Suppressor macrophage (primary cell): ENCODE data around the gene FOXO6.

ENCODE experiments used
- DNase-seq, 4 experiments: peaks; one replicate each; pipeline ENCODE4 v3.0.0-alpha.2; 2020 to 2022

Gene FOXO6

GRCh38 chr1:41411229-41411628 is 50.0 kb downstream of the FOXO6 start:
- no peak for DNase-seq

GRCh38 chr1:41412748-41413147 is 51.5 kb downstream of the FOXO6 start:
- no peak for DNase-seq

- no peak for DNase-seq
These were observed 52.6 kb downstream of the FOXO6 start for GRCh38 chr1:41413748-41414281.

DNA sequence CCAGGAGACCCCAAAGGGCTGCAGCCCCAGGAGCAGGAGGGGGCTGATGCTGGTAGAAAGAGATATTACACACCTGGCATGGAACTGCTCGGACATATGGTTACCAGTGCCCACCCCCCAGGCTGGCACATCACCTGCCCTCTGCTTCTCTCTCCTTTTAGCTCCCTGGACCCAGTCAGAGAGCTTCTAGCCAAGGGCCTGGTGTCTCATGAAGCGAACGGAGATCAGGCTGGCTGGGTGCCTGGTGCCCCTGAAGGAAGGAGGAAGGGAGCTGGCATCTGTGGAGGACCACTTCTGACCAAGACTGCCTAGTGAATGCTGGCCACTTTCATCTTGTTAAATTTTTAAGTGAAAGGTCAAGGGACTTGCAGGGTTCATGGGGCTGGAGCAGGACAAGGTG is 53.1 kb downstream of the FOXO6 start:
- no peak for DNase-seq

DNA sequence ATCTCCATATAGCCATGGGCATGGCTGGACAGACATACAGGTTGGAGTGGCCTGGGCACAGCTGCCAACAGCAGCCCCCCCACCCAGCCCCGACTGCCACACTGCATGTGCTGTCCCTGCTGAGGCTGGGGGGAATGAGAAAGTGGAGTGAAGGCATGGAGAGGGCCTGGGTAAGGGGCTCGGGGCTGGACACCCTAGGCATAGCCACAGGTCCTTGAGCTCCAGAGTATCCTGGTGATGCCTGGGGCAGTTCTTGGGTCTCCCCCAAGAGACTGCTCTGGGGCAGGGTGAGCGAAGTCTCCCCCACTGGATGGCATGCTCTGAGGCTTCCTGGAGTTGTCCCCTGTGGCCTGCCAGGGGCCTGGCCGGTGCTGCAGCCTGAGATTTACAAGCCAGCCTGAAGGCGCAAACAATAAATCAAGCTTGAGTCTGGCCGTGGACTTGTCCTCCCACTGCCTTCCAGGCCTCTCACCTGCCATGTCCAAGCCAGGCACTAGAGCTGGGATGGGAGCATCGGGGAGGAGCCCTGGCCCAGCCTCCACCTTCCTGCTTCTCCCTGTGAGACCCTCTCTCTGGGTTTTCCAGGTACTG is 53.6 kb downstream of the FOXO6 start:
- no peak for DNase-seq

DNA sequence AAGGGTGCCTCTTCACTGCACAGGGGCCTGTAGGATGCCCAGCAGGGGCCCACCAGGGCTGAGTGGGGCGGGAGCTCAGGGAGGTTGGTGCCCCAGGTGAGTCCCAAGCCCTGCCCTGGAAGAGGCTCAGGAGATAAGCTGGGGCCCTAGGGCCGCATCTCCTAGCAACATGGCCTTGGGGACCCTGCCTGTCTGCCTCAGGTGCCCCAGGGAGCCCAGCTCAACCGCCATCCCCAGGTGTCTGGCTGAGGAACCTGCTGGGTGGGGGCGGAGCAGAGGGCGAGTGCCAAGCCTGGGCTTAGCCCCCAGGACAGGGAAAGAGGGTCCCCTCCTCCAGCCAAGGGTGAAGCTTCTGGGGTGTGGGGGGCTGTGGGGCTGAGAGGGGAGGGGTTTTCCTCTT is 54.8 kb downstream of the FOXO6 start:
- DNase-seq: no peak

DNA sequence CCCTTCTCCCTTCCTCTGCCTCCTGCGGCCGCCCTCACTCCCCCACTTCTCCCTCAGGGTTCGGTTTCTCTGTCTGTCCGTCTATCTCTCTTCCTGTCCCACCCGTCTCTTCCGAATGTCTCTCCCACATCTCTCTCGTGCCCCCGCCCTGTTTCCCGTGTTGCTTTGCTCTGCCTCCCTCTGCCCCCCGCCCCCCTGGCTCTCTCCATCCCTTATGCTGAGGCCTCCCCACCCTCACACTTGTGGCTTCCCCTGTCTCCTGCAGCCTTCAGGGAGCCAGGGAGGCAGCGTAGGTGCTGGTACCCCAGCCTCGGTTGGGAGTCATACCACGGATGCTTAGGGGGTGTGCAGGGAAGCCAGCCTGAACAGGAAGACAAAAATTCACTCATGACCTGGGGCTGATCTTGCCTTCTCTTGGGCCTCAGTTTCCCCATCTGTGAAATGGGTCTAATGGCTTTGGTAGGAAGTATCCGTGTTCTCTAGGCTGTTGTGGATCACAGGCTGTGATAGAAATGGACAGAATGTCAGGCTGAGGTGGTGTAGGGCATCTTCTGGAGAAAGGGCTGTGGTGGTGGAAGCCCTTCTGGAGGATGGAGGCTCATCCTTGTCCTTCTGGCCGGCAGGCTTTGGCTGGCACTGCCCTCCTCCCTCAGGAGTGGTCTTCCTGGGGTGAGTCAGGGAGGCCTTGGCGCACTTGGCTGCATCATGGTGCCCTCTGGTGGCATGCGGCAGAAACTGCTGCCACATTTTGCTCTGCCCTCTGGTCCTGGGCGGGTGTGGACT is 55.5 kb downstream of the FOXO6 start:
- peak; percentile 71 to 81 (median 76) for DNase-seq

DNA sequence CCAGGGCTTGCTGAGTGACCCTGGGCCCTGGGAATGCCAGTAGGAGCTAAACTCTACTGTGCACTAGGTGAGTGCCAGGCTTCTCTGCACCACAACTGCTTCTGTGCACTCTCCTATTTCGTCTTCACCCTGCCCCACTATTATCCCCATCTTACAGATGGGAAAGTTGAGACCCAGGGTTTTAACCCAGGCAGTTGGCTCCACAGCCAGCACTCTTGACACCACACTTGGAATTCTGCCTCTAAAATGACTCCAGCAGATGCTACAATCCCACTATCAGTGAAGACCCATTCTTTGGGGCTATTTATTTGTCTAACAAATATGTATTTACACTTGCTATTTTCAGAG is 56.1 kb downstream of the FOXO6 start:
- DNase-seq: no peak

DNA sequence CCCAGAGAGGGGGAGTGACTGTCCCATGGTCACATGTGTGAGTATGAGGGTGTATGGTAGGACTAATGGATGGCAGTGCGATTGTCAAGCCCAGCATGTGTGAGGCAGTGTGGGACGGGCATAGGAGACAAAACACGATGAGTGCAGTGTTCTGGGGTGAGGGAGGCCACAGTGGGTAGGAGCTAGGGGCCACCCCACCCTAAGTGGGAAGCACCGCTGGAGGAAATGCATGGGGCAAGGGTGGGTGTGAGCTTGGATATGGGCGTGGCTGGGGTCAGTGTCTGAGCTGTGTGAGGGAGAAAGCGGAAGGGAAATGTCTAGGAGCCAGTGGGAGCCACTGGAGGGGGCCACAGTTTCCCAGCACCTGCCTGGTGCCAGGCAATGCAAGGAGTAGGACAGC is 56.5 kb downstream of the FOXO6 start:
- DNase-seq: peak in 3 of 4 experiments; percentile 28 to 48 (median 31)

- DNase-seq: peak; percentile 52 to 71 (median 55)
These were observed 57.8 kb downstream of the FOXO6 start for GRCh38 chr1:41418857-41419583.

DNA sequence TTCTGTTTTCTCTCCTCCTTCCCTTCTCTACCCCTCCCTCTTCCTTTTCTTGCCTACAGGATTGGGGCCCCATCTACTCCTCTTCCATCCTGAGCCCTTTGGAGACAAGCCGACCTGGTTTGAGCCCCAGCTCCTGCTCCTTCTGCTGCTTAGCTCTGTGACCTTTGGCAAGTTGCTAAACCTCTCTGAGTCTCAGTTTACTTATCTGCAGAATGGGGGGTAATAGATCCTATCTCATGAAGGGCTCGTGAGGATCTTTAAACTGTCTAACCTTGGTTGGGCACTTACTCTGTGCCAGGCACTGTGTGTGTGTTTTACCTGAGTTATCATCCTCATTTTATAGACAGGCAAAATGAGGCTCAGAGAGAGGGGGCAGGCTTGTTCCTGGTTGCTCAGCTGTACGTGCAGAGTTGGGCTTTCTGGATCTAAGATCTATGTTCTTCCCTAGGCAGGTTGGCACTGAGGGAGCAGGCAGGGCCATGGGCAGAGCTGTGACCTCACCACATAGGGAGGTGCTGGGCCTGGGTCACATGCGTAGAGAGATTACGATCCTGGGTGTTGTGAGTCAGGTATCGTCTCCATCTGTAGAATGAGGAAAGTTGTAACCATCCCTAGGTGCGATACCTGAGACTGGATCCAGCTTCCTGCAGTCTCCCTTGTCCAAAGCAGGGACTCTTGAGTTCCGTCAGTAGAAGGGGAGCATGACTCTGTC is 58.5 kb downstream of the FOXO6 start:
- DNase-seq: no peak

DNA sequence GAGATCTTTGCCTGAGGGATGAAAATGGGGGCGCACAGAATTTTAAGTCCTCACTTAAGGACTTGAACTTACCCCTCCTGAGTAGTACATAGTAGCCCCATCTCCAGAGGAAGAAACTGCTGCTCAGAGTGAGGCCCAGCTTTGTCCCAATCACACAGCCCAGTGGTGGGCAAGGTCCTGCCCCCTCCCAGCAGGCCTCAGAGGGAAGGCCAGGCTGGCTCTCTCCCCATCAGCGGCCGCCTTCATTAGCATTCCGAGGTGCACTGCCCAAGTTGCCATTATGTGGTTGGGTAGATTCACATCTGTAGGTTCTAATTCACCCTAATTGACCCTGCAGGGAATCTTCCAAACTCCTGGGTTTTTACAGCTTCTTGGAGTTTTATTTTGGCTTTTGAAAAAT is 59.1 kb downstream of the FOXO6 start:
- no peak for DNase-seq

- no peak for DNase-seq
These were observed 59.6 kb downstream of the FOXO6 start for GRCh38 chr1:41420860-41421259.

GRCh38 chr1:41422306-41422705 is 61.1 kb downstream of the FOXO6 start:
- DNase-seq: no peak

GRCh38 chr1:41423511-41424191 is 62.4 kb downstream of the FOXO6 start:
- peak in 1 of 4 experiments; percentile 43 for DNase-seq

- no peak for DNase-seq
These were observed 63.4 kb downstream of the FOXO6 start for GRCh38 chr1:41424581-41425118.

- no peak for DNase-seq
These were observed 64.1 kb downstream of the FOXO6 start for GRCh38 chr1:41425369-41425768.

GRCh38 chr1:41426201-41426890 is 65.1 kb downstream of the FOXO6 start:
- DNase-seq: no peak

GRCh38 chr1:41427122-41427913 is 66.1 kb downstream of the FOXO6 start:
- DNase-seq: no peak
